Measurements from ENCODE around the gene SLC41A3. TPM values are rescaled to one million over a fixed set of nuclear protein-coding genes. Genes with fewer than 3 reads are reported as not detected.
"Not testable (repeated sequence)": the region's sequence is repeated elsewhere in the genome, so short reads cannot be mapped to it uniquely, and the experiment has no call there.

Gene SLC41A3
- total and polyA plus RNA-seq, 2 experiments from 2014 or later, result 33.4 to 55.1 TPM

DNA sequence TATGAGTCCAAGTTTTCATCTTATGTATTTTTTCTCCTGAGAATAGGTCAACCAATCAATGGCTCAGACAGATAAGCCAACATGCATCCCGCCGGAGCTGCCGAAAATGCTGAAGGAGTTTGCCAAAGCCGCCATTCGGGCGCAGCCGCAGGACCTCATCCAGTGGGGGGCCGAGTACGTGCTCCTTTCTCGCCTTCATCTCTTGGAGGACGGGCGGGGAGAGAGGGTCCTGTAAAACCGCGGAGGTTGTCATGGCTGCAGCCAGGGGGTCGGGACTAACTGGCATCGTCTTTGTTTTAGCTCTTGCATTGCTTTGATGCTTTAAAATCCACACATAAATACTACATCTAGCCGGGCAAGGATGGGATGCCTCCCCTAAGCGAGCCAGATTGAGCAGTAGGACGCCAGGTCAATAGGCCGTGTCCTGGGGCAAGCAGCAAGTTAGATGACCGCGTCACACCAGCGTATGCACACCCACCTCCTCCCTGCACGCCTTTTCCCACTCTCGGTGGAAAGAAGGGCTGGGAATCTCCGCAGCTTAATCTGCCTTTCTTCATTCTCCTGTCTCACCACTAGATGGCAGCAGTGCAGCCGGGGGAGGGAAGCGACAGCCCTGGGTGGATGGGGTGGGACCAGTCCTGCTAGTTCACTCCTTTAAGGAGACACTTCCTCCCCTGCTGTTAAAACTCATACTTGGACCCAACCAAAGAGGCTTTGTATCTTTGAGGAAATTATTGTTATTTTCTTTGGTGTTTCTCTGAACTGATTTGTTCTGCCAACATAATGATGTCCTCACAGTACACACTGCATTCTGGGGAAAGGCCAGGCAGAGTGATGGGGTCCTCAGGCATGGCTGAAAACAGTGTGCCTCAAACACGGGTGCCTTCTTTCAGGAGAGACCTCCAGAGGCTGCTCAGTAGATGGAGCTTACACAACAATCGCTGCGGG, 111.7 kb downstream of the SLC41A3 start:
- H3K27ac ChIP-seq; H3K9me3 ChIP-seq (ENCODE audit: low read depth); H3K4me1 ChIP-seq (ENCODE audit: low read depth); H3K36me3 ChIP-seq: not testable (repeated sequence)
- TF ChIP-seq, protein P1, sequence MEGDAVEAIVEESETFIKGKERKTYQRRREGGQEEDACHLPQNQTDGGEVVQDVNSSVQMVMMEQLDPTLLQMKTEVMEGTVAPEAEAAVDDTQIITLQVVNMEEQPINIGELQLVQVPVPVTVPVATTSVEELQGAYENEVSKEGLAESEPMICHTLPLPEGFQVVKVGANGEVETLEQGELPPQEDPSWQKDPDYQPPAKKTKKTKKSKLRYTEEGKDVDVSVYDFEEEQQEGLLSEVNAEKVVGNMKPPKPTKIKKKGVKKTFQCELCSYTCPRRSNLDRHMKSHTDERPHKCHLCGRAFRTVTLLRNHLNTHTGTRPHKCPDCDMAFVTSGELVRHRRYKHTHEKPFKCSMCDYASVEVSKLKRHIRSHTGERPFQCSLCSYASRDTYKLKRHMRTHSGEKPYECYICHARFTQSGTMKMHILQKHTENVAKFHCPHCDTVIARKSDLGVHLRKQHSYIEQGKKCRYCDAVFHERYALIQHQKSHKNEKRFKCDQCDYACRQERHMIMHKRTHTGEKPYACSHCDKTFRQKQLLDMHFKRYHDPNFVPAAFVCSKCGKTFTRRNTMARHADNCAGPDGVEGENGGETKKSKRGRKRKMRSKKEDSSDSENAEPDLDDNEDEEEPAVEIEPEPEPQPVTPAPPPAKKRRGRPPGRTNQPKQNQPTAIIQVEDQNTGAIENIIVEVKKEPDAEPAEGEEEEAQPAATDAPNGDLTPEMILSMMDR (IDR thresholded peaks at IDR 0.05; ENCODE audit: low read depth, low read length), result peak; percentile 63
- DNase-seq (ENCODE audit: low read depth in 1 of 2, low spot score in 1 of 2), result peak; percentile 33 to 43
- Histone ChIP-seq H3K4me3 (peak overlapping the region; percentile 28), H3K27me3 (peaks cover 37% of the 10 kb centered on the region)

DNA sequence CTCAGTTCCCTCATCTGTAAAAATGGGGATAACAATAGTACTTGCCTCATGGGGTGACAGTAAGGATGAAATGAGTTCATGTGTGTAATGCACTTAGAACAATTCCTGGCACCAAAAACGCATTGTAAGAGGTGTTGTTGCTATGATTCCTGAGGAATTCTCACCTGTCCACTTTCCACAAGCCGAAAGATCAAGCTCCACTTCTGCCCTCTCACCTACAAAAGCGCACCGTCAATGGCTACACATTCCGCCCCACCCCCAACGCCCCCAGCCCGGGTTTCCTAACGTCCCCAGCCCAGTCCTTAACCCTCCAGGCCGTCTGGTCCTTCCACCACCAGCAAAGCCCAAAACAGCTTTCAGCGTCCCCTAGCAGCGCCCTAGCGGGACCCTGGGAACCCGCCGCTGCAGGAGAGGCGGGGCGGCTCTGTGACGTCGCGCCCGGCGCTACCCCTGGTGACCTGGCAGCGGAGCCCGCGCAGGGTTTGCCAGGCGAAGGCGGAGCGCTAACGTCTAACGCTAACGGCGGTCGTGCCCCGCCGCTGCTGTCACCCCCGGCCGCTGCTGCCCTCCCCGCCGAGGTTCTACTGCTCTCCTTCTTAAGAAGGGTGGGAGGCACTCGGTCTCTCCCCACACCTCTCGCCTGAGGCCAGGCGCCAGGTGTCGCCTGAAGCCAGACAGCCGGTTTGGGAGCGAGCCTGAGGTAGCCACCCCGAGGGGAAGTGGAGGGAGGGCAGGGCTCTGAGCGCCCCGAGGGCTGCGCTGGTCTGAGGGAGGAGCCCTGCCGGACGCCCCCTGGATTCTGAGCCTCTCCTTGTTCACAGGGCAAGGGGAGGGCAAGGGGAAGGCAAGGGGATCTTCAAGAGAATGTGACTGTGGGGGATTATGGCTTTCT, 115.0 kb downstream of the SLC41A3 start, which contains the start of gene ROPN1B:
Gene ROPN1B (plus strand): TSS at position 478 of the 892 bp plus-strand sequence. CDS start 2,877 bp downstream, outside the sequence.
- not testable (repeated sequence) for H3K9me3 ChIP-seq (ENCODE audit: low read depth); H3K36me3 ChIP-seq; H3K4me3 ChIP-seq; H3K27ac ChIP-seq; DNase-seq (ENCODE audit: low read depth in 1 of 2, low spot score in 1 of 2); H3K4me1 ChIP-seq (ENCODE audit: low read depth)
- H3K27me3 ChIP-seq, result peaks cover 55% of the 10 kb centered on the region

DNA sequence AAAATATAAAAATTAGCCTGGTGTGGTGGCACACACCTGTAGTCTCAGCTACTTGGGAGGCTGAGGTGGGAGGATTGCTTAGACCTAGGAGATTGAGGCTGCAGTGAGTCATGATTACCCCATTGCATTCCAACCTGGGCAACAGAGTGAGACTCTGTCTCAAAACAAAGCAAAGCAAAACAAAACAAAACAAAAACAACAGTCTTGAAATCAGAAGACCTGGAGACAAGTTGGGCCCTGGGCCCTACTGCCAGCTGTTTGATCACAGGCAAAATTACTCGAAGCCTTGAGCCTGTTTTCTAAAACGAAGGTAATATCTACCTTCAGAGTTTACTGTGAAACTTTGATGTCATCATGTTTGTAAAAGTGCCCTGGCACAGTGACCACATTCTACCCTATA, 115.8 kb downstream of the SLC41A3 start:
- not testable (repeated sequence) for H3K36me3 ChIP-seq; H3K4me3 ChIP-seq; H3K4me1 ChIP-seq (ENCODE audit: low read depth); H3K9me3 ChIP-seq (ENCODE audit: low read depth); DNase-seq (ENCODE audit: low read depth in 1 of 2, low spot score in 1 of 2); H3K27ac ChIP-seq
- H3K27me3 ChIP-seq, result peaks cover 55% of the 10 kb centered on the region

DNA sequence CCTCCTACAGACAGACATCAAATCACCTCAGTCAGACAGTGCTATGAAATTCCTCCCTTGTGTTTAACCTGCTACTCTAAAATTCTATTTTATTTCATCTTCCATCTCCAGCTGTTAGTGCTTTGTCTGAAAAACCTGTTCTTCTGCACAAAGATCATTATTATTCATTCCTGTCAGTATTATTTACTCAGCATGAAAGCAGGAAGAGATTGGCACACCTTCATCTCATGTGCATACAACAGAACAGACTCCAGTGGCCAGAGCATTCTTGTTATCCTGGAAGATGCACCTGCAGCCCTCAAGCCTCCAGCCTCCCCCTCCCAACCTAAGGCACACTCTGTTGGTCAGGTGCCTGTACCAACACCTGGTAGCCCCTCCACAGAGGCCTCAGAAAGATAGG, 116.8 kb downstream of the SLC41A3 start:
- TF ChIP-seq, protein P1 (IDR thresholded peaks at IDR 0.05; ENCODE audit: low read depth, low read length), result no peak
- Histone ChIP-seq H3K27me3 (peaks cover 53% of the 10 kb centered on the region), H3K27ac (no peak overlapping the region), H3K36me3 (no peaks in the 10 kb centered on the region), H3K9me3 (ENCODE audit: low read depth) (no peaks in the 10 kb centered on the region), H3K4me1 (ENCODE audit: low read depth) (no peaks in the 10 kb centered on the region), H3K4me3 (no peak overlapping the region)
- no peak for DNase-seq (ENCODE audit: low read depth in 1 of 2, low spot score in 1 of 2)

DNA sequence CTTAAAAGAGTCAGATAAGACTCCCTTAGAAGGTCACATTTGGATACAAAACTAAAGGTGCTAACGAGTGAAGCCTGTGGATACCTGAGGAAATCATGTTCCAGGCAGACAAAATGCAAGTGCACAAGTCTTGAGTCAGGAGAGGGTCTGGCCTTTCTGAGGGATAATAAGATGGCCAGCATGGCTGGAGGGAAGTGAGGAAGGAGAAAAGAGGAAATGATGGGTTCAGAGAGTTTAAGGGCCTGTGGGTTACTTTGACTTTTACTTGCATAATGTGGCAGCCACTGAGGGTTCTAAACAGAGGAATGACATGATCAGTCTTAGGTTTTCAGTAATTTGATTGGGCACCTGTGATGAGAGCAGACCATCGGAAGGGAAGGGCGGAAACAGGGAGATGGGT, 118.4 kb downstream of the SLC41A3 start:
- Histone ChIP-seq H3K36me3 (no peaks in the 10 kb centered on the region), H3K9me3 (ENCODE audit: low read depth) (no peaks in the 10 kb centered on the region), H3K4me3 (no peak overlapping the region), H3K27ac (no peak overlapping the region), H3K27me3 (peaks cover 37% of the 10 kb centered on the region), H3K4me1 (ENCODE audit: low read depth) (no peaks in the 10 kb centered on the region)
- TF ChIP-seq, protein P1 (IDR thresholded peaks at IDR 0.05; ENCODE audit: low read depth, low read length), result no peak
- DNase-seq (ENCODE audit: low read depth in 1 of 2, low spot score in 1 of 2), result no peak

DNA sequence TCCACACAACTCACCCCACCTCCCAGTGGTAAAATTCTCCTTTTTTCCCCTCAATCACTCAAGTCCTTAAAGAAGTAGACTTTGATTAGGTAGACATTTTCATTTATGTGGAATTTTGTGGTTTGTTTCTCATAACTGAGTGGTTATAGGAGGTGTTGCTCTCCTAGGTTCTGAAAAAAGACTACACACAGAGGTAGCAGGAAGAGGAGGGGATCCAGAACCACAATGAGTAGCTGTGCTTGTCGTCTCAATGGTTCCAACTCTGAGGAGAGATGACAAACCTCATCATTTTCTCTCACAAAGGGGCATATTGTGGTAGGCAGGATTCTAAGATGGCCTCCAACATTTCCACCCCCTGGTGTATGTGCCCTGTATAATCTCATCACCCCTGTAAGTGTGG, 120.1 kb downstream of the SLC41A3 start:
- peaks cover 28% of the 10 kb centered on the region for H3K27me3 ChIP-seq
- DNase-seq (ENCODE audit: low read depth in 1 of 2, low spot score in 1 of 2), result peak in 1 of 2 donors; percentile 17
- not testable (repeated sequence) for H3K4me1 ChIP-seq (ENCODE audit: low read depth)

More for the DNA sequence above, 120.1 kb downstream of the SLC41A3 start:
- not testable (repeated sequence) for H3K36me3 ChIP-seq; H3K9me3 ChIP-seq (ENCODE audit: low read depth); H3K4me3 ChIP-seq; H3K27ac ChIP-seq

Measured in cardiac muscle cell (in vitro differentiated cells and primary cell).